Stomach (tissue), 4 donors: ENCODE results near the gene CUL7.

Source experiments
- POLR2A ChIP-seq, 4 donors: fragments of 450-650 bp; IDR thresholded peaks; one replicate each; pipeline ENCODE4 v1.6.1; 2016; ENCODE audit warnings: antibody characterized with exemption in 4 of 4, control low read depth in 2 of 4, mild to moderate bottlenecking in 1 of 4, moderate library complexity in 1 of 4
- POLR2AphosphoS5 ChIP-seq, 3 donors: sonication (generic); formaldehyde crosslinking; IDR thresholded peaks; one replicate each; pipeline ENCODE4 v1.6.1; 2016; ENCODE audit warnings: antibody characterized with exemption in 3 of 3
- TF ChIP-seq, protein P1 (sequence below), 7 experiments: fragments of 450-650 bp in 4 of 7; fragments of 200-600 bp in 3 of 7; sonication (generic) in 3 of 7; IDR thresholded peaks; one replicate each; pipeline ENCODE4 v1.5.1; 2016 to 2019; ENCODE audit warnings: antibody characterized with exemption in 7 of 7, control low read depth in 2 of 7, mild to moderate bottlenecking in 1 of 7

- TF ChIP-seq, protein P1, sequence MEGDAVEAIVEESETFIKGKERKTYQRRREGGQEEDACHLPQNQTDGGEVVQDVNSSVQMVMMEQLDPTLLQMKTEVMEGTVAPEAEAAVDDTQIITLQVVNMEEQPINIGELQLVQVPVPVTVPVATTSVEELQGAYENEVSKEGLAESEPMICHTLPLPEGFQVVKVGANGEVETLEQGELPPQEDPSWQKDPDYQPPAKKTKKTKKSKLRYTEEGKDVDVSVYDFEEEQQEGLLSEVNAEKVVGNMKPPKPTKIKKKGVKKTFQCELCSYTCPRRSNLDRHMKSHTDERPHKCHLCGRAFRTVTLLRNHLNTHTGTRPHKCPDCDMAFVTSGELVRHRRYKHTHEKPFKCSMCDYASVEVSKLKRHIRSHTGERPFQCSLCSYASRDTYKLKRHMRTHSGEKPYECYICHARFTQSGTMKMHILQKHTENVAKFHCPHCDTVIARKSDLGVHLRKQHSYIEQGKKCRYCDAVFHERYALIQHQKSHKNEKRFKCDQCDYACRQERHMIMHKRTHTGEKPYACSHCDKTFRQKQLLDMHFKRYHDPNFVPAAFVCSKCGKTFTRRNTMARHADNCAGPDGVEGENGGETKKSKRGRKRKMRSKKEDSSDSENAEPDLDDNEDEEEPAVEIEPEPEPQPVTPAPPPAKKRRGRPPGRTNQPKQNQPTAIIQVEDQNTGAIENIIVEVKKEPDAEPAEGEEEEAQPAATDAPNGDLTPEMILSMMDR (IDR thresholded peaks at IDR 0.05), result no peak
- no peak for TF ChIP-seq POLR2A (IDR thresholded peaks at IDR 0.05)
- no peak for TF ChIP-seq POLR2AphosphoS5 (IDR thresholded peaks at IDR 0.05)
Measured at GRCh38 chr6:43026365-43026764, 27.3 kb downstream of the CUL7 start.
